Kidney (tissue), 14 donors: ENCODE measurements around the gene L3MBTL4. TPM values are rescaled to one million over a fixed set of nuclear protein-coding genes. Genes with fewer than 3 reads are reported as not detected.

Source experiments
- DNase-seq, 5 donors: peaks; one replicate each; pipeline ENCODE4 v3.0.0-alpha.2; 2013 to 2020
- FAIRE-seq: peaks from 2 replicates; lab custom pipeline; 2012; peaks lifted over from hg19 to GRCh38; lab: Jason Lieb, UNC
- H3K27ac ChIP-seq, 2 donors: one replicate each; pipeline ENCODE4 v1.7.0; 2013; ENCODE audit warnings: low read depth in 2 of 2, low read length in 2 of 2, inconsistent platforms in 1 of 2
- H3K27me3 ChIP-seq: one replicate; pipeline ENCODE4 v1.7.1; 2013; ENCODE audit warnings: low read length, inconsistent platforms; ENCODE audit not compliant: control insufficient read depth, insufficient read depth
- H3K36me3 ChIP-seq, 3 donors: one replicate each; pipeline versions ENCODE4 v1.7.0 to v1.7.1; 2013; ENCODE audit warnings: low read length in 3 of 3, control low read depth in 1 of 3, inconsistent platforms in 1 of 3; ENCODE audit not compliant: insufficient read depth in 3 of 3, control insufficient read depth in 2 of 3
- H3K4me1 ChIP-seq, 3 donors: one replicate each; pipeline versions ENCODE4 v1.7.0 to v1.7.1; 2013; ENCODE audit warnings: low read length in 3 of 3, inconsistent platforms in 1 of 3, low read depth in 1 of 3; ENCODE audit not compliant: control insufficient read depth in 2 of 3, insufficient read depth in 2 of 3
- H3K4me3 ChIP-seq, 3 donors: one replicate each; pipeline versions ENCODE4 v1.7.0 to v1.8.1; 2013; ENCODE audit warnings: low read length in 3 of 3, control low read depth in 1 of 3, inconsistent platforms in 1 of 3
- H3K9ac ChIP-seq, 3 donors: one replicate each; pipeline versions ENCODE4 v1.7.0 to v1.7.1; 2013; ENCODE audit warnings: low read length in 3 of 3, control low read depth in 1 of 3, inconsistent platforms in 1 of 3
- H3K9me3 ChIP-seq, 3 donors: one replicate each; pipeline versions ENCODE4 v1.7.0 to v1.7.1; 2013; ENCODE audit warnings: low read length in 3 of 3, control low read depth in 1 of 3, inconsistent platforms in 1 of 3; ENCODE audit not compliant: control insufficient read depth in 2 of 3, insufficient read depth in 1 of 3
- intact Hi-C: fragments of 100-400 bp; cut with DNase I; formaldehyde crosslinking; loops from one replicate; pipeline ENCODE4 v1.11.1; 2022
- polyA plus RNA-seq: library from polyadenylated mRNA; stranded (reverse); fragments of 350-450 nt; fragmentation: Illumina TruSeq; extraction: RNeasy Lipid Tissue Mini Kit (QIAGEN cat#74804); gene quantifications from one replicate; pipeline ENCODE4 v1.2.3, GENCODE V29; 2014; ENCODE audit warnings: low read depth, low replicate concordance; ENCODE audit not compliant: insufficient read depth
- total RNA-seq: library from RNA; stranded (reverse); fragmentation: NEBNext Ultra II Directional; extraction: Animal tissue kit (Norgen Biotek cat#: 25700); gene quantifications from one replicate; pipeline ENCODE4 v1.2.1, GENCODE V29; 2021
- TF ChIP-seq, protein P1 (sequence below): IDR thresholded peaks from 3 replicates; pipeline ENCODE4 v1.5.1; 2012; ENCODE audit warnings: mild to moderate bottlenecking, moderate library complexity, borderline replicate concordance; ENCODE audit not compliant: insufficient read depth; ENCODE audit errors: extremely low read depth
- donor health status: control.
- donor health status: control.
- donor health status: control.
- donor health status: control.
- donor health status: control.
- donor health status: DM: yes; HTN: yes; CAD: no.
- donor health status: Normal renal cell carcinoma (clear cell type).

L3MBTL4 gene
- total and polyA plus RNA-seq, 2 donors from 2014 or later = 3.9 to 15.2 TPM

DNA sequence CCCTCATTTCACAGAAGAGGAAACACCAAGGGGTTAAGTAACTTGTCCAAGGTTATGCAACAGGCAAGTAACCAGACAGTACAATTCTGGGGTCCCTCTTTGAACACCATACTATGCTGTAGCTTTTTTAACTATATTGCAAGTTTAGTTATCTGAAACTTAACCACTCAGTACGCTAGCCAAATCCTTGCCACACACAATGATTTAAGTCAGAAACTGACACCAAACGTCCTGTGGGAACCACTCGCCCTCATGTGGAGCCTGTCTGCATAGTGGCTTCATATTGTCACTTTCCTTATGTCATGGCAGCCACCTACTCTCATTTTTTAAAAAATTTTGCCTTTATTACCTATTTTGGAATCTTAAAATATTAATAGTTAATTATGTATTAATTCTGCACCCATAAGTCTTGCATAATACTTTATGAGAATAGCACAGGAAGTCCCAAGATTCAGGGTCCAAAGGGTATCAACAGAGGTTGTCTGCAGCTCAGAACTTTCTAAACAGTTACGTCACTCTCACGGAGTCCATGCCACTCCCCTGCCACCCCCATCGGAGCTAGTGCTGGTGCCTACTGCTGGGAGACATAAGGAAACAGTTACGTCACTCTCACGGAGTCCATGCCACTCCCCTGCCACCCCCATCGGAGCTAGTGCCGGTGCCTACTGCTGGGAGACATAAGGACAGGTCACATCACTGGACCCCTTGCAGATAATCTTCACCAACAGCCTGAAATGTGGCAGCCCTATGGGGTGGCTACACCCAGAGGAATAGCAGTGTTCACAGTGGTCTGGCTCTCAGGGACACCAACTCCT, 99.0 kb downstream of the L3MBTL4 start:
- no peak overlapping the region for H3K9ac ChIP-seq
- H3K27me3 ChIP-seq = no peaks in the 10 kb centered on the region
- no peaks in the 10 kb centered on the region for H3K9me3 ChIP-seq
- FAIRE-seq = no peak
- intact Hi-C loops = no loop called here
- peak overlapping the region in 1 of 3 donors; percentile 18 for H3K4me3 ChIP-seq
- TF ChIP-seq, protein P1, sequence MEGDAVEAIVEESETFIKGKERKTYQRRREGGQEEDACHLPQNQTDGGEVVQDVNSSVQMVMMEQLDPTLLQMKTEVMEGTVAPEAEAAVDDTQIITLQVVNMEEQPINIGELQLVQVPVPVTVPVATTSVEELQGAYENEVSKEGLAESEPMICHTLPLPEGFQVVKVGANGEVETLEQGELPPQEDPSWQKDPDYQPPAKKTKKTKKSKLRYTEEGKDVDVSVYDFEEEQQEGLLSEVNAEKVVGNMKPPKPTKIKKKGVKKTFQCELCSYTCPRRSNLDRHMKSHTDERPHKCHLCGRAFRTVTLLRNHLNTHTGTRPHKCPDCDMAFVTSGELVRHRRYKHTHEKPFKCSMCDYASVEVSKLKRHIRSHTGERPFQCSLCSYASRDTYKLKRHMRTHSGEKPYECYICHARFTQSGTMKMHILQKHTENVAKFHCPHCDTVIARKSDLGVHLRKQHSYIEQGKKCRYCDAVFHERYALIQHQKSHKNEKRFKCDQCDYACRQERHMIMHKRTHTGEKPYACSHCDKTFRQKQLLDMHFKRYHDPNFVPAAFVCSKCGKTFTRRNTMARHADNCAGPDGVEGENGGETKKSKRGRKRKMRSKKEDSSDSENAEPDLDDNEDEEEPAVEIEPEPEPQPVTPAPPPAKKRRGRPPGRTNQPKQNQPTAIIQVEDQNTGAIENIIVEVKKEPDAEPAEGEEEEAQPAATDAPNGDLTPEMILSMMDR = no peak
- H3K36me3 ChIP-seq = peaks cover 0 to 3% (median 0%) of the 10 kb centered on the region in 3 donors
- peaks cover 0 to 4% (median 3%) of the 10 kb centered on the region in 3 donors for H3K4me1 ChIP-seq
- peak overlapping the region in 1 of 2 donors; percentile 44 for H3K27ac ChIP-seq
- DNase-seq = no peak

DNA sequence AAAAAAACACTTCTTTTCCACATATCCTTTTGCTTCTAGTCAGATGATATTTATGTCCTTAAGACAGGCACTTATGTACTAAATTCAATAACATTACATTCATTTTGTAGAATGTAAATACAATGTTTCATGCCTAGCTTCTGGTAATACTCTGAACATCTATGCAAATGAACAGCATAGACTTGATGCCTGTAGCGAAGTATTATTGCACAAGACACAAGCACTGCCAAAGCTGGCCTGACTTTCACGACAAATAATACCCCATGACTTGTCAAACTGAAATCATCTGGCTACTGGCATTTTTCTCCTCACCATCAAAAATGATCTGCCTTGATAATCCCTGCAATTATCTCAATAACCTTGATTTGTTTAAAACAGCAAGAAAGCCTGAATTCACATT, 101.3 kb downstream of the L3MBTL4 start:
- Histone ChIP-seq H3K36me3 (peaks cover 0 to 3% (median 0%) of the 10 kb centered on the region in 3 donors), H3K9ac (no peak overlapping the region), H3K27ac (no peak overlapping the region), H3K4me3 (no peak overlapping the region), H3K9me3 (no peaks in the 10 kb centered on the region), H3K4me1 (peaks cover 0 to 4% (median 3%) of the 10 kb centered on the region in 3 donors), H3K27me3 (no peaks in the 10 kb centered on the region)
- no peak for FAIRE-seq
- intact Hi-C loops = no loop called here
- TF ChIP-seq, protein P1 = no peak
- DNase-seq = no peak

DNA sequence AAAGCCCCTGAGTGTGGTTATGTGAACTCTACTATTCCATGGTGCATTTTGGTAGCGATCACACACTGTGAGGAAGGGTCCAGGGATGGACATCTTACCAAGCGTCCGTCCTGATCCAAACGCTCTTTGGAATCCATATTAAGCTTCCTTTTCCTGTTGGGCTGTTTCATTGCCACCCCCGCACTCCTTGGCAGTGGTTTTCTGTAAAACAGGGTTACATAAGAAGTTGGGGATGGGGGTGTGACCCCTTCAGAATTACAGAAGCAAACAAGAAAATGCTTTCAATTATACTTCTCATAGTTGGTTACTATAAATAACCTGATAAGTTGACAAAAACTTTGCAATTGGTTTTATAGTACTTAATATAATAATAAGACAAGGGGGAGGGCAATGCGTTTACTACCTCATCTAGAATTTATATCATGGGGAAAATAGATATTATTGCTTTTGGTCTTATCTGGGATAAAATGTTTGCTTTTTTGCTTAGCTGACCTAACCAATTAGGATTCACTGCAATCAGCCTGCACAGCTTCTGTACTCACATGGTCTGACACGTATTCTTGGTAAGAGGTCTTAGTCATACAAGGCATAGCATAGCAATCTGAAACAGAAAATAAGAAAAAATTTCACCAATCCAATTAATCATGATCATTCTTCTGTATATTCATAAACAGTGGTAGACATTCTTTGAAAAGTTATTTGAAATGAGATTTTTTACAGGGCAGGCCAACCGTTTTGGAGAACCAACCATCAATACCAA, 103.1 kb downstream of the L3MBTL4 start:
- no peak overlapping the region for H3K9ac ChIP-seq
- no peak overlapping the region for H3K27ac ChIP-seq
- intact Hi-C loops = no loop called here
- H3K4me1 ChIP-seq = peaks cover 0 to 4% (median 3%) of the 10 kb centered on the region in 3 donors
- no peaks in the 10 kb centered on the region for H3K27me3 ChIP-seq
- no peak overlapping the region for H3K4me3 ChIP-seq
- TF ChIP-seq, protein P1 = no peak
- FAIRE-seq (no peak), DNase-seq (no peak)
- H3K36me3 ChIP-seq = peaks cover 0 to 3% (median 2%) of the 10 kb centered on the region in 3 donors
- no peaks in the 10 kb centered on the region for H3K9me3 ChIP-seq
